Measurements from ENCODE around the gene HLCS.

- TF ChIP-seq CTCF (conservative IDR thresholded peaks at IDR 0.05; ENCODE audit: low read length) (no peak), EZH2phosphoT487 (IDR thresholded peaks at IDR 0.05; ENCODE audit: borderline replicate concordance) (no peak)
Observed at GRCh38 chr21:36901575-36901974, 64.9 kb downstream of the HLCS start.

All from Loucy (cell line).